T-helper 1 cell treated with Interleukin-12 subunit alpha and Interleukin-12 subunit beta and Interleukin-4 antibody, amounts not matched to agents 30 ng/mL and 1 ng/mL, for 36 hours (primary cell): ENCODE measurements around the gene FXYD6. TPM values are rescaled to one million over a fixed set of nuclear protein-coding genes. Genes with fewer than 3 reads are reported as not detected.
"Not testable (repeated sequence)": the region's sequence is repeated elsewhere in the genome, so short reads cannot be mapped to it uniquely, and the experiment has no call there.

Experiments
- intact Hi-C: fragments of 100-400 bp; cut with micrococcal nuclease; formaldehyde crosslinking; loops from one replicate; pipeline ENCODE4 v1.15.1; 2024
- total RNA-seq: library from RNA; stranded (reverse); gene quantifications from 2 replicates; pipeline ENCODE4 v1.2.3, GENCODE V29; 2022

Gene FXYD6, protein sequence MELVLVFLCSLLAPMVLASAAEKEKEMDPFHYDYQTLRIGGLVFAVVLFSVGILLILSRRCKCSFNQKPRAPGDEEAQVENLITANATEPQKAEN
- not detected in 2 replicates for total RNA-seq

DNA sequence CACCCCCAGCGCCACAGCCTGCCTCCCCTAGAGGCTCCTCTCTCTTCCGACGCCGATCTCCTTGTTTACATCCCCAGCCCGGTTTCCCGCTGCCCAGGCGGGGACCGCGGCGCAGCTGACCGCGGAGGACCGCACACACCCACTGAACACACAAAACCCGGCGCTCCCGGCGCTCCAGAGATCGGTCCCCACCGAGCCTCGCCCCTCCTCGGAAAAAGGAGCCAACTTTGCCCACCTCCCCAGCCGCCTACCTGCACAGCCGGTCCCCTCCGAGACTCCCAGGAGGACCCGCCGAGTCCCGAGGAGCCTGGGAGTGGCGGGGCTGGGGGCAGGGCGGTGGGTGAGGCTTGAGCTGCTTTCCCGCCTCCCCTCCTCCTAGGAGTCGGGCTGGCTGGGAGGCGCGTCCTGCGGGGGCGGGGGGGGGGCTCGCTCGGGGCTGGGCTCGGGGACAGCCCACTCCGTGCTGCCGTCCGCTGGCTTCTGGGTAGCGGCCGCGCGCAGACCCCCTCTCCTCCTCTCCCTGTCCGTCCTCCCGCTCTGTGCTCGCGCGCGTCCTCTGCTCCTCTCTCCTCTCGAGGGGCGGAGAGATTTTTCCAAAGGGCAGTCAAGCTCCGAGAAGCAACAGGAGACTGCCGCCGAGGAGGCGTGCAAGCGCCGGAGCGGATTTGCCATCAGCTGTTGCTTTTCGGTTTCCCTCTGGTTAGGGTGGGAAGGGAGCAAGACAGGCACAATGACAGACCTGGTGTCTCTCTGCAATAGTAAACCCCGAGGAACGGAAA is at the start of gene FXYD6:
Gene FXYD6 (minus strand): TSS at position 318 of the 779 bp plus-strand sequence. CDS start 33,882 bp downstream, outside the sequence.
- intact Hi-C loops, result no loop called here

DNA sequence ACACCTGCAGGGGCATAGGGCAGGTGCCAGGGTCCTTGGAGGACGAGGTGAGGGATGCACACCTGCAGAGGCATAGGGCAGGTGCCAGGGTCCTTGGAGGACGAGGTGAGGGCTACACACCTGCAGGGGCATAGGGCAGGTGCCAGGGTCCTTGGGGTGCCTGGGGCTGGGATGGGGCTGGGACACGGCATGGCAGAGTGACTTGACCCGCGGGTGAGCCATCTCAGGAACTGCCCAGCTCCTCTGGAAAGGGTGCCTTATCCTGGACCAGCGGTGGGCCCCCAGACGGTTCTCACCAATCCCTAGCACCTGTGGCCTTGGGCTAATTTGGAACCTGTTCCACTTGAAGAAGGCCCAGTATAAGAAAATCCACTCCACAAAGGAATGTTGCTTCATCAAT is 49.7 kb upstream of the FXYD6 start:
- intact Hi-C loops, result not testable (repeated sequence)

DNA sequence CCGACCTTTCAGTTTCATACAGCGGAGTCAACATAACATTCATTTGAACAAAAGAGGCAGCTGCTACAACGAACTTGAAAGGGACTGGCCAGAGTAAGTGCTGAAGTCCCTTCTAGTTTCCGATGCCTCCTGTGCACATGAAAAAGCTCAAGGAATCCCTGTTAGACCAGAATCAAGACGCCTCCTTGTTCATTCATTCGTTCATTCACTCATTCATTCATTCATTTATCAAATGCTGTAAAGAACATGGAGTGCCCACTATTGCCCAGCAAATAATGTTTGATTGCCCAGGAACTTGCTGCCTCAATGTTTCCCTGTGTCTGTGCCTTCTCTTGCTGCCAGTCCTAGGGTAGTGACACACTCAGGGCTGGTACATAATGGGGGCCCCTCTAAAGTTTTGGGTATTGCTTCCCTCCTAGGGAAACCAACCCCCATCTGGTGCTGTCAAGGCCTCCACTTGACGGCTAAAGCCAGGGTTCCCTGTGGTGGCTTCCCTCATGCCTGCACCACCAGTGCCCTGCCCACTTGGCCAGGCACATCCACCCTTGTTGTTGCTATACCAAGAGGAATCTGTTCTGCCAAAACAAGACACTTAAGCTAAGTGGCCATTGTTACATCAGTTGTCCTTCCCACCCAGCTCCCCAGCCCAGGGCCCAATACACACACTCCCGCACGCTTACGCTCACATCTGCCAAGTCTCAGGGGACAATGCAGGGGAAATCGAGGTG is 48.9 kb upstream of the FXYD6 start:
- intact Hi-C loops, result no loop called here

DNA sequence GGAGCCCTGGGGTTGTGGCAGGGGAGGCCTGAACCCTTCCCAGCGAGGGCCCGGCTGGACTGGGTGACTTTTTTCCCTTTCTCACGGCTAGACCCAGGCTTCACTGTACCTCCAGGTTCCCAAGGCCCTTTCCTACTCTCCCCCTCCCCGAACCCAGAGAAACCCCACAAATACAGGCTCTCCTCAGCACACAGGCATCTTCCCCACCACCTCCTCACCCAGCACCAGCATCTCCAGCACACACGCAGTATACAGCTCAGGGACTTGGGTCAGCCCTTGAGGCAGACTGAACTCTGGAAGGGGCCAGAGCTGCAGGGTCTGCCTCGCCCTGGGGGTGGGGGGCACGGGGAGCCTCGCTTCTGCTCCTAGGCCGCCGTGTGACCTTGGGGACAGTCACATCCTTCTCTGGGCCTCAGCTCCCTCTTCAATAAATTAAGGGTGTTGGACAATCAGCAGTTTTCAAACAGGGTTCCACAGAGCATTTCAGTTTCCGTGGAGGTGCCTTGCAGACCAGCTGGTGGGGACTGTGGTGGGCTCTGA is 48.2 kb upstream of the FXYD6 start:
- intact Hi-C loops, result no loop called here

DNA sequence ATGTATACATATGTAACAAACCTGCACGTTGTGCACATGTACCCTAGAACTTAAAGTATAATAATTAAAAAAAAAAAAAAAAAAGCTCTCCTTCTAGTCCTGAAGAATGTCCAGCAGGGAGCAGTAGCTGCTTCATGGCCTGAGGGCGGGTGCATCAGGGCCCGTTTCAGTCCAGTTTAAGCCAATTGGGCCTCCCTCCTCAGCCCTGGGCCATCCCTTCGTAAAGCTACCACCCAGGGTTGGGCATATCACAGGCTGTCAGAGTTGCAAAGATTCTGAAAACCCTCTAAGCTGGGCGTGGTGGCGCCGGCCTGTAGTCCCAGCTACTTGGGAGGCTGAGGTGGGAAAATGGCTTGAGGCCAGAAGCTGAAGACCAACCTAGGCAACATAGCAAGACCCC is 47.3 kb upstream of the FXYD6 start:
- intact Hi-C loops, result no loop called here

DNA sequence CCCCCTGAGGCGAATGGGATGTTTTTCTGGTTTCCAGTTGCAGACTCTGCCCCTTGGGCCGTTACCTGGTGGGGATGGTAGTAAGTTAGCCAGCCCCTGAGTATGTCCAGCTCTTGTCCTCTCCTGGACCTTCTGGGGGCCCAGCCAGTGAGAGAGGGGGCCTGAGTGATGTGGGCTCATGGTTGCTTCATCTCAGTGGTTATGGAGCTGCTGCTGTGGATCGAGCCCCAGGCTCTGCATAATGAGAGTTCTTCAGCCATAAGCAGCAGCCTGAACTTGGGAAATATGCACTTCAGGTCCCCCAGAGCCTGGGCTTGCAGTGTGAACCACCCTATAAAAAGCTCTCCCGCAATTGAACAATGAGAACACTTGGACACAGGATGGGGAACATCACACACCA is 46.8 kb upstream of the FXYD6 start:
- intact Hi-C loops, result no loop called here

DNA sequence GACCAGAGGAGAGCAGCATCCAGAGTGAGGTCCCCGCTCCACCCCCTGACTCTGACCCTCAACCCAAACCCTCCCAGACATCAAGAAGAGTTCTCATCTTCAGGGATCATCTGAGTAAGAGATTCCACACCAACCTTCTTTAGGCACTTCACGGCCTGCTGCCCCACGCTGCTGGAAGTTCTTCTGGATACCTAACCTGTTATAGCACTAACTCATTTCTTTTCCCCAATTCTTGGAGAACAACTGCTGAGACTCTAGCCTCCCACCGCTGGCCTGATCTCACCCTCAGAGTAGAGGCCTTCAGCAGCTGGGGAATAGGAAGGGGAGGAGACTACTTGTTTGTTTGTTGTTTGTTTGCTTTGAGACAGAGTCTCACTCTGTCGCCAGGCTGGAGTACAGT is 45.4 kb upstream of the FXYD6 start:
- intact Hi-C loops, result no loop called here

DNA sequence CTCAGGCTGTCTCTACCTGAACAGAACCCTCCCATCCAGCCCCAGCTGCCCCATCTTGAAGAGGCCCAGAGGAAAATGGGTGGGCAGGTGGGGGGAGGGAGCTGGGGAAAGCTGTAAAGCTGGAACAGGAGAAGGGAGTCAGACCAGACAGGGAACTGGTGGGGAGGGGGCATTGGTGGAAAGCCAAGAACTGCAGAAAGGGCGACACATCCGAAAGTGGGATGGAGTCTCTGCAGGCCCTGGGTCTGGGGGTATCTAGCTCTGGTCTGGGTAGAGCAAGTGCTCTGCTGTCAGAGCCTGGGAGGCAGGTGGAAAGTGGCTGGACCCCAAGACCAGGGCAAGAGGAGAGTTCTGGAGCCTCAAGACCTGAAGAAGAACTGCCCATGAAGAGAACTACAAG is 45.0 kb upstream of the FXYD6 start:
- intact Hi-C loops, result no loop called here

DNA sequence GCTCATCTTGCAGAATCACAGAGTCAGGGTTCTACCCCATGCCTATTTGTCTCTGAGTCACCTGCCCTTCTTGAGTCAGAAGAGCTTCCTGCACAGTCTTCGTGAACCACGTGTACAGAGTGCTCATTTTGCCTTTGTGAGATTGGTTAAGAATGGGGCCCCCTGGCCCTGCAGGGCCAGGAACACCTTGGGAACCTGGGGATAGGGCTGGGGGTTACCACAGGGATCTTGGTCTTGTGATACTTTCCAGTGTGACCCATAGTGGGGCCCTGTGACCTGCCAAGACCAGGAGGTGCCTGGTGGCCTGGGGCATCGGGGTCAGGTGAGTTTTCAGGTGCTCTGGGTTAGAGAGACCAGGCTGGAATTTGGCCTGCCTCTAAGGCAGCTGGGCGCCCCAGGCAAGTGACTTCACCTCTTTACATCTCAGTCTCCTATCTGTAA is 43.3 kb upstream of the FXYD6 start:
- intact Hi-C loops, result no loop called here

DNA sequence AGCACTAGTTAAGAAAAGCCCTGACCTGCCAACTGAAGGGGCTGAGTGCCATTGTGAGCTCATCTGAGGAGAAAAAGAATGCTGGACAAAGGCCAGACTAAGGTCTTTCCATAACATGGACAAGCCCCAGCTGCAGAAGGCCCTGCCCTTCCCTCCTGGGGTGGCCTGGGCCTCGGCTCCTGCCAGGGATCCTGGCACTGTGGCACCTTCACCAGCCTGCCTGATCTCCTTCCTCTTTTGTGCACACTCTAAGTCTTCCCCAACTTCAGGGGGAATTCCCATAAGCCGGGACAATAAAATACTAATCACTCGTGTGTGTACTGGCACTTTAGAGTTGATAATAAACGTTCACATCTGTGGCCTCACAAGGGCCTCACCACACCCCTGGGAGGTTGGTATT is 42.9 kb upstream of the FXYD6 start:
- intact Hi-C loops, result no loop called here

DNA sequence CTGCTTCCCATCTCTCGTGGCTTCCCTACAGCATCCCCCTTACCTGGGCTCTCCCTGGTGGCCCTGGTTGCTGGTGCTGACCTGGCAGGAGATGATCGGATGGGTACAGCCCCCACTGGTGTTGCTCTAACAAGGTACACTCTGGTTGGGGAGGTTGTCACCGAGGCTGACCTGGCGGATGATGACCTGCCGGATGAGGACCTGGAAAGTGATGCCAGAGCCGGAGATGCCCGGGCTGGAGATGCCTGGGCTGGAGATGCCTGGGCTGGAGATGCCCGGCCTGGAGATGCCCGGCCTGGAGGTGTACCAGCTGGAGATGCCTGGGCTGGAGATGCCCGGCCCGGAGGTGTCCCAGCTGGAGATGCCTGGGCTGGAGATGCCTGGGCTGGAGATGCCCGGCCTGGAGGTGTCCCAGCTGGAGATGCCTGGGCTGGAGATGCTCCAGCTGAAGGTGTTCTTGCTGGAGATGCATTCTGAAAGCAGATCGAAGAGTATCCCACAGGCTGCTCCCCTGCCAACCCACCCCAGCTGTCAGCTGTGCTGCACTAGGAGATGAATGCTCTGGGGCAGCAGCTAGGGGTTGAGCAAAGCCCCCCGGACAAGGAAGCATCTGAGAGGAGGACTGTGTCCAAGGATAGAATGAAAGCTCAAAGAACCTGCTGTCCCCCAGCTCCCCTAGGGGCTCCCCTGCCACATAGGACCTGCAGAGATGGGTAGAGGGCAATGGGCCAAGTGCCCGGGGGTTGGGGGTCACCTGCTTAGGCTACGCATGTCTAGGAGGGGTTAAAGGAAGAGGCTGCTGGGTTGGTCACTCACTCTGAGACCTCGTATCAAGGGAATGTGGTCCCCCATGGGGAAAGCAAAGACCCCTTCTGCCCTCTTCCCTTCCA is 42.2 kb upstream of the FXYD6 start:
- intact Hi-C loops, result no loop called here

DNA sequence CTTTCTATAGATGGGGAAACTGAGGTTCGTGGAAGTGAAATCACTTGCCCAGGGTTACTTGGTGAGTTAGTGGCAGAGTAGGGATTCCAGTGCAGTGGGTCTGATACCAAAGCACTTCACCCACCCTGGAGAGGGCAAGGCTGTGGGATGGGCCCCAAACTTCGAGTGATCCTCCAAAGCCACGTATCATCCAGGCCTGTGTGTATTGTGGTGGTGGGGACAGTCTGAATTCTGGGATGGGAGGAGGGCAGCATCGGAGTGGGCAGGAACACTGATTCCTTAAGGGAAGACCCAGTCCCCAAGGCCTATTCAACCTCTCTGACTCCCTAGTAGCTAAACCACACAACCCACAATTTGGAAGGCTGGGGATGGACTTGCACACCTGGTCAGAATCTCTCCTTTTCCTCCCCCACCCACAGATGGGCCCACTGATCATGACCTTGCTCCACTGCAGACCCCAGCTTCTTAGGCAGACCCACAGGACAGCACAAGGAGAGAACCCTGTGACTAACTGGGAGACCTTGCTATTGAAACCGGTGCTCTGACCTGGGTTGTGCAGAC is 41.2 kb upstream of the FXYD6 start:
- intact Hi-C loops, result no loop called here

DNA sequence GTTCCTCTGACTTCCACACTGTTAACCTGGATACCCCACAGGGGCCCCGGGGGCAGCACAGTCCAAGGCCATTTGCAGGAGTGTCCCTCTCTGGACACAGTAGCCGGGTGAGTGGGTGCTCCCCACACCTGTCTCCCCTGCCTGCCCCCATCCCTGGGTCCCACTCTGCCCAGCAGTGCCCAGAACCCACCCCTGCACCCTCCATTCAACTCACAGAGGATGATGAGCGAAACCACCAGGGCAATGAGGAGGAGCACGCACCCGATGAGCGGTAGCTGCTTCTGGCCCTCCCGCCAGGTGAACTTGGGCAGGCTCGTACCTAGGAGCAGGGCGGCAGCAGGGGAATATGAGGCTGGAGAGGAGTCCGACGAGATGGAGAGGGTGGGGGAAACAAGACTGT is 40.5 kb upstream of the FXYD6 start:
- intact Hi-C loops, result no loop called here

DNA sequence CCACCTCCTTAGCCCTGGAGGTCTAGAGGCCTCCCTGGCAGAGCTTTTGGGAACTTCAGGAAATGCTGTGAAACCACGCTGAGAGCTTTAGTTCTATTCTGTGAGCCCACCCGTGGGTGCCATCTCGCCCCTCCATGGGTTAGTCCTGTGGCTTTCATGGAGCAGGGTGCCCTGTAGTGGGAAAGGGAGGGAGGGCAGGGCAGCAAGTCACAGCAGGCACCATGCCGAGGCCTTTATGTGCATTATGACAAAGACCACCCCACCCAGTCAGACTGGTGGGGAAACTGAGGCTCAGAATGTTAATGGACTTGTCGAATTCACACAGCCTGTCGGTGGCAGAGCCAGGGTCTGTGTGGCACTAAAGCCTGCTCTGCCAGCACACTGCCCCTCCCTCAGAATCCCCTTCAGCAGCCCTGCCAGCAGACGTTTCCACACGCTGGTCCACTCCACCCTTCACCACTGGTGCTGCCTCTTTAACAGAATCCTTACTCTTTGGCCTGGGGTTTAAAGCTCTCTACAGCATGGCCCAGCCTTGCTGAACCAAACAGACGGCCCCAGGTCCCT is 39.3 kb upstream of the FXYD6 start:
- intact Hi-C loops, result no loop called here

DNA sequence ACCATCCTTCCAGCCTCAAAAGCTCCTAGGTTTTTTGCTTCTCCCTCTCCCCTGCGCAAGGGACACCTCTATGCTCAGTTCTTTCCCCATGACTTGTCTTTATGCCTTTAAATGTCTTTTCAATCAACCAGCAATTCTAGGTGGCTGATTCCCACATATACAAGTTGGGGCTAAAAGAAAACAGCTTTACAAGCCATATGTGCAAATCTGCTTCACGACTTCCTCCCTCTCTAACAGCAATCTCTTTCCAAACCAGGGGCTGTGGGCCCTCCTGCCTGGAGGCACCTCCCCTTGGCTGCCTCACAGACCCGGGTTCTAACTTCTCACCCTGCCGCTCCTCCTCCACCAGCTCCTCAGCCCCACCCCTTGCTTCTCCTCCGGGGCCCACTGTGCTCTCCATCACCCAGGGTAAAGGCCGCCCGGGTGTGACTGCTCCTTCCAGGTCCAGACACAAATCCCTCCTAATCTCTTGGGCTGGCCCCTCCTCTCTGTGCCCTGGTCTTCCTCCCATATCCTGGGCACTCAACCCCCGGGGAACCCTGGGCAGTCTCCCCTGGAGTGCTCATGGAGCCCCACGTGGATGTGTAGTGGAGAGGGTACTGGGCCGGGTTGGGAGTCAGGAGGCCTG is 38.6 kb upstream of the FXYD6 start:
- intact Hi-C loops, result no loop called here

DNA sequence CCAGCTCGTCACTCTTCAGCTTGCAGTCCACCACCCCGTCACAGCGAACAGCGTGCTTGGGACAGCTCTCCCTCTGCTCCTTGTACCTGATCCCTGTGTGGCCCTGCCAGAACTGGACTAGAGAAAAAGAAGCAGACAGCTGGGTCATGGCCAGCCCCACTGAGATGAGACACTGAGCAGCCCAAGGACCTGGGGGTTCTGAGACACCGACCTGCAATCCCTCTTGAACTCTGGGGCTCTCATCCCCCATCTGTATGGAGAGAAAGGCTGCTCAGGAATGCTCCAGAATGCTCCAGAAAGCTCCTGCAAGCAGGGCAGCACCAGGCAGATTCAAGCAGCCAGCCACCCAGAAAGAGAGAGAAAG is 37.9 kb upstream of the FXYD6 start:
- intact Hi-C loops, result no loop called here

DNA sequence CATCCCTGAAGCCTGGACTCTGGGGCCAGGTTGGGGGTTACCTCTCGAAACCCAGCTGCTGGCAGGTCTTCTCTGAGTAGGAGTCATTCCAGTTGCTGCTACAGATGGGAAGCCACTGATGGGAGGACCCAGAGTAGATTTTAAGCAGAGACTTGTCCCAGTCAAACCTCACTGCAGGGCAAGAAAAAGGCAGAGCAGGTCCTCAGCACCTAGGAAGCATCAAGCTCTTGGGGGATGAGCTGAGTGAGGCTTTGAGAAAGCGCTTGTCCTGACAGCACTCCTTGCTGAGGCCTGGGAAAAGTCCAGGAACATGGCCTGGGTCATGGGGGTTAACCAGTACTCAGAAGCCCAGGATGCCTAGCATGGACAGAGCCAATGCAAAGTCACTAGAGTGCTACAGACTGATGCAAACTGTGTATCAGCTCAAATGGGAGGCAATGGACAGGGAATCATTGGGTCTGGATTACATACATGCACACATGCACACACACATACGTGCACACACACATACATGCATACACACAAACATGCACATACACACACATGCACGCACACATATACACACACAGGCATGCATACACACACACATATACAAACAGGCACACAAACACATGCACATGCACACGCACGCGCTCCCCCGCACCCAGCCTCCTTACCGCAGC is 37.4 kb upstream of the FXYD6 start:
- intact Hi-C loops, result no loop called here

DNA sequence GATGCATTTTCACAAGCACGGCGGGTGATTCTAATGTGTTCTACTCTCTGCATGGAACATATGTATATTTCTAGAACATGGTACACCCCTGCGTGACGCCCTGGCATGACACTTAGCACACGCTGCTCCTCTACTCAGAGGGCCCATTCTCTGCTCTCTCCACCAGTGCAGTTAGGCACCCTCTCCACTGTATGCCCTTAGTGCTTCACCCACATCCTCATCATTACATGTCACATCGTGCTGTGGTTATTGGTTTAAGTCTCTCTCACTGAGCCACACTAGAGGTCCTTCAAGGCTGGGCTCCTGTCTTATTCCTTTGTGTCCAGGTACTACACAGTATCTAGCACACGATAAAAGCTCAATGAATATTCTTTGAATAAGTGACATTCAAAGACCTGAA is 36.0 kb upstream of the FXYD6 start:
- intact Hi-C loops, result no loop called here

DNA sequence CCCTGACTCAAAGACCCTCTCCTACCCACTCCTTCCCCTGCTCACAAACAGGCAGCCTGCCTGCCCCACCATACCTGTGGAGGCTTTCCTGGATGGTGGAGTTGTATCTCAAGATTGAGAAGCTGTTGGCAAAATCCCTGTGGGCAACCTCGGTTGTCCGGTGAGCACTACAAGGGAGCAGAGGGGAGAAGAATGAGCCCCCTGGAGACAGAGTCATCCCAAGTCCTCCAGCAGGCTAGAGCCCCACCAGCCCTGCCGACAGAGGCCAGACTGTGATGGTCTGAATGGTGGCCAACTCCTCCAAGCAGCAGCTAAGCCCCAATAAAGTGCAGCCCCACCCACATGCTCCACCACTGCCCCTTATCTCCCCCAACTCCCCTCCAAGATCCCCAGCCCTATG is 35.2 kb upstream of the FXYD6 start:
- intact Hi-C loops, result no loop called here
